GM03348 (cell line): Measurements from ENCODE around the gene BGN.

ENCODE experiments used
- DNase-seq: peaks from one replicate; pipeline ENCODE4 v3.0.0; 2012; ENCODE audit warnings: low spot score

Gene BGN

DNA sequence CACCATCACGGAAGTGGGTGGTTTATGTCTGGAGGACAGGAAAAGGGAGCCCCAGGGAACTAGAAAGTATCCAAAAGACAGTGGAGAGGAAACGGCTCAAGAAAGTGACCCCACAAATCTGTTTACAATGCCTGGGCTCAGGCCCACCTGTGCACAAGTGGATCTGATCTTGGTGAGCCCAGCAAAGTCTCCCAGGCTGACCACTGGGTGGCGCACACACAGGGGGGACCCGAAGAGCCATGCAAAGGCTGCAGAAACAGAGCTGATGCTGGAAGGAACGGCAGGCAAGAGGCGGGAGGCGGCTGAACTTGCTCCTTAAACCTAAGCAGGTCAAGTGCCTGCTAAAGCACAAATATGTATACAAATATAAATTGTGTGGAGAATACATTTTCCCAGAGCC lies 34.0 kb upstream of the BGN start:
- peak; percentile 57 for DNase-seq

DNA sequence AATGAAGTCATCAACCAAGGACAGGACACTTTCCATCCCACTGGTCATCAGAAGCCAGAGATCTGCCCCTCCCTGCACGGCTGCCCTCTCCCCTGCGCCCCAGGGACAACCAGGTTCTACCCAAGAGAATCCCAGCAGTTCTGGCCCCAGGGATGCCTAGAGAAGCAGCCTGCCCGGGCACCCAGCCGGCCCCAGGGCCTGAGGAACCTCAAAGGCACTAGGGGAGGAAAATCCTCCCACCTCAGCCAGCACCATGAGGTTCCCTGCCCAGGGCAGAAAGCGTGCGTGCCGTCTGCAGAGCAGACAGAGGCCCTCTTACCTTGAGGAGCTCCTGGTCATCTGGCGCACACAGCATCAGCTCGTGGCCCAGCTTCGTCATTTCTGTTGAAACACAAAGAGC lies 32.5 kb upstream of the BGN start:
- no peak for DNase-seq

DNA sequence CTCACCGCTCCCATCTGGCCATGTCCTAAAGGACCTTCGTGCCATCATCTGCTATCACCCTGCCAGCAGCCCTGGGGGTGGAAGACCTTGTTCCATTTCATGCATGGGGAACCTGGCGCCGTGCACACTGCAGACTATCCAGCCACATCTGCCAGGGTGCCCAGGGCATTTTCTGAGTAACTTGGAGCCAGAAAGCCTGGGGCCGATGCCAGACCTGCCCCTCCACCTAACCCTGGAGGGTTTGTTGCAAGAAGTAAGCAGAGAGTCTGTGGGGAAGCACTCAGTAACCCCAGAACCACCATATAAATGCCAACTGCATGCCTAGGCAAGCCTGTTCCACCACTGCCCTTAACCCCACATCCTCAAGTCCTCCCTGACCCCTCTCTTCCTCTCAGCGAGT lies 31.7 kb upstream of the BGN start:
- DNase-seq, result no peak

DNA sequence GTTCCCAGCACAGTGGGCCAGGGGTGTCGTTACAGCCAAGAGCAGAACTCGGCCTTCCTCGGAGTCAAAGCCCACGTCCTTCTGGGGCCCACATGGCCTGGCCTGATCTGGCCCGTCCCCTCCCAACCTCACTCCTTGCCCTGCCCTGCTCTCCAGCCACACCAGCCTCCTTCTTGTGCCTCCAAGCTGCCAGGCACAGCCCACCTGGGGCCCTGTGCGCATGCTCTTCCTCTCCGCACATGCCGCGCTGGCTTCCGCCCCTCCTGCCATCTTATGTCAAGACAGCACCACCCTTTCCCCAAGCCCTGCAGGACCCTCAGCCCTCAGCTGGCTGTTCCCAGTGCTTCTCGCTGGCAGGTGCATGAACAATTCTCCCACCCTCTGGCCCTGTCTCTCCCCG lies 31.2 kb upstream of the BGN start:
- DNase-seq, result no peak

DNA sequence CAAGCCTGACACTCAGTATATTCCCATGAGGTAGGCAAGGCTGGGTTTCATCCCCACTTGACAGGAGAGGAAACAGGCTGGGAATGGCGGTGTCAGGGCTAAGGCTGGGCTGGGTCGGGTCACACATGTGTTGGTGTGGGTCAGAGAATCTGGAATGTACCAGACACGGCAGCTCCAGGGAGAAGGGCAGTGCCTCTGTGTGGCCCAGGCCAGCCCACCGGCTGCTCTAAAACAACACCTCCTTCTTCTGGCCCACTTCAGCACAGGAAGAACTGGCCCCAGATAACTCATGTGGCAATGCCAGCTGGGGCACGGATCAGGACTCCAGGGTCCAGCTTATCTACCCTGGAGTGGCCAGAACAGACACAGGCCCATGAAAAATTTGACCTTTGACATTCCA lies 30.7 kb upstream of the BGN start:
- no peak for DNase-seq

DNA sequence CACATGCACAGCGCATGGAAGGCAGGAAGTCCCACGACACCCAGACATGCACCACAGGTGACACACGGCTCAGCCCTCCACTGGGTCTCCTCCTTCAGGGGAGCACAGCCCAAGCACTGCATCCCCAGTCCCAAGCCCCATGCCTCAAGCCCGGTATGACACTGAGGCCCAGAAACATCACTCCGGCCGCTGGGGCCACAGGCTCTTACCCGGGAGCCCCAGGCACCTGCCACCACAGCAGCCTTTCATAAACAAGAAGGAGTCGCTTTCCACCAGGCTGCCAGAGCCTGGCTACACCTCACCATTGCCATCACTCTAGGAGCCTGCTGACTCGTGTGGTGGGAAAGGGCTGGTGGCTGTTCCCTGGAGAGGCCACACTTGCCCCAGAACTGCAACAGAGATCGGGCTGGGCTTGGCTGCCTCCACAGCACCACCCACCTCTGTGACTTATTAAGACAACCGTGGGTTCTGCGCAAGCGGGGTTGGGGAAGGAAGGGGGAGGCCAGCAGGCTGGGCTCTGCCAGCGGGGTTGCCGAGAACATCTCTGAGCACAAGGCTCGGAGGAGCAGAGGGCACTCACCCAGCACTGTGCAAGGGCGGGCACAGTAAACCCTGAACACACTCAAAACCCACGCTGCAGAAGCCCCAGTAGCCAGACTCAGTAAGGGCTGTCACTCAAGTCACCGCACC lies 28.9 kb upstream of the BGN start:
- DNase-seq, result no peak

DNA sequence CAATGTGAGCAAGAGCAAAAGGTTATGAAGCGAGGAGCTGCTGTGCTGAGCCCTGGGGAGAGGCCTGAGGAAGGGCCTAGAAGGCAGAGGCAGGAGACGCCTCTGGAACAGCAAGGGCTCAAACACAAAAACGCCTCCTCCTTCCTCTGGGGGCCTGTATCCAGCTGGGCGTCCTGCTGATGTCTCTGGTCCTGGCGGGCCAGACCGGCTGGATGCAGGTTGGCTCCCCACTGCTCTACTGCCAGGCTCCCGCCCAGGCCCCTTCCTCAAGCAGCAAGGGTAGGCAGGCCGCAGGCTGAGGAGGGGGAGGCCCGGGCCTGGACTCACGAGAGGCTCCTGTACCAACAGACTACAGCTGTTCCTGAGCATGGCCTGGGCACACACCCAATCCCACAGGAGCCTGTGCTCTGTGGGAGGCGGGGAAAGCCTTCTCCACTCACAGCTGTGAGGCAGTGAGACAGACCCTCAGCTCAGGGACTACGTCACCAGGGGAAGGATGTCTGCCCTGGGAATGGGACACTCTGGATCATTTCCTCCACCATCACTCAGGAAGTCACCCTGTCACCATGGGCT lies 26.7 kb upstream of the BGN start:
- DNase-seq, result no peak

DNA sequence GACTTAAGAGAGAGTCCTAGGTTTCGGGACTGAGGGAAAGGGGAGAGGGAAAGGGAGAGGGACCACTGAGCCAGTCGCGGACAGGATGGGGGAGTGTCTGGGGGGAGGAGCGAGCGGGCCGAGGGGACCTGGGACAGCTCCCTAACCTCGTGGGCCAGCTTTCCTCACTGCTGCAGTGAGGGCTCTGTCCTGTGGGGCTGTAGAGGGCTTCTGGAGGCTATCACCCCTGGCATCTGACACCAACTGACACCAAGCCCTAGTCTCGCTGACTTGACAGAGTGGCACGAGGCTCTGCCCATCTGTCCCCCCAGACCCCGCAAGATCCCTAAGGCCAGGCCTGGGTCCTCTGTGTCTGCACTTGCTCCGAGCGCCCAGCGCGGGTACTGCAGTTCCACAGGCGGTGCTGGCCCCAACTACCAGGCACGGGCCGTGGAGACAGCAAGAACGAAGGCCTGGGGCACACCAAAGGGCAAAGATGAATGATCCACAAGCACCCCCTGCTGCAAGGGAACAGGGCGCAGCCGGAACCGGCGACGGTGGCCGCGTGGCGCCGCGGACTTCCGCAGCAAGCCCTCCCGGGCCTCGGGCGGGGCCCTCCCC lies 24.9 kb upstream of the BGN start:
- peak; percentile 45 for DNase-seq

DNA sequence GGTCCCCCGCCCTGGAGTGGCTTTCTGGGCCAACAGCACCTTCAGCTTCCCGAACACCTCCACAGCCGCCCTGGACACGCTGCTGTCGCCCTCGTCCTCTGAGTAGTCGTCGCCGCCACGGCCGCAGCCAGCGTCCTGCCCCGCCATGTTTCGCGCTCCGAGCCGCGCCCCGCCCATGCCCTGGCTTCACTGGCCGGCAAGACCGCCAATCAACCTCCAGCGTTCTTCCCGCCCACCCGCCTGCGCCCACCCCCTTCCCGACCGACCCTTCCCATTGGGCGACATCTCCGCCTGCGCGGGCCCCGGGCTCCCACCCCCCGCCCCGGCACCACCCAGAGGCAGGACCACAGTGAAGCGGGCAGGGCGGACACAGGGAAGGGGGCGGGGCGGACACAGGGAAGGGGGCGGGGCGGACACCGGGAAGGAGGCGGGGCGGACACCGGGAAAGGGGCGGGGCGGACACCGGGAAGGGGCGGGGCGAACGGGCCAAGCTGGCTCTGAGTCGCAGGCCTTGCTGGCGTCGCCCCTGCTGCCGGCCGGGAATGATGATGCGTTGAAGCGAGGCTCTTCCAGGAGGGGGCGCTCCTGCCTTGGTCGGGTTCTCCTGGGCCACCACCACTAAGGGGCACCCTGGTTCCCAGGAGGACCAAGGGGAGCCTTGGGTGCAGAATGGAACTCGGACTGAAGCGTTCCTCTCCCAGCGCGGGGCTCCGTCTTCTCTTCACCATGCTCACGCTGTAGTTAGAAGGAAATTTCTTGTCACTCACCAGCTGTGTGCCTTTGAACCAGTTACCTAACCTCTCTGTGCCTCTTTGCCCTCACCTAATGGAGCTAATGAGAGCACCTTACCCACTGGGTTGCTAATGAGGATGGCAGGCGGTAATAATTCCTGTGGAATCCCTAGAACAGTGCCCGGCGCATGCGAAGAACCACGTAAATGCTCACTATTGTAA lies 24.1 kb upstream of the BGN start, which contains the start of gene HAUS7:
Gene HAUS7 (minus strand): TSS at position 166 of the 953 bp plus-strand sequence. CDS start 19 bp downstream, at position 147.
- peak; percentile 96 for DNase-seq

DNA sequence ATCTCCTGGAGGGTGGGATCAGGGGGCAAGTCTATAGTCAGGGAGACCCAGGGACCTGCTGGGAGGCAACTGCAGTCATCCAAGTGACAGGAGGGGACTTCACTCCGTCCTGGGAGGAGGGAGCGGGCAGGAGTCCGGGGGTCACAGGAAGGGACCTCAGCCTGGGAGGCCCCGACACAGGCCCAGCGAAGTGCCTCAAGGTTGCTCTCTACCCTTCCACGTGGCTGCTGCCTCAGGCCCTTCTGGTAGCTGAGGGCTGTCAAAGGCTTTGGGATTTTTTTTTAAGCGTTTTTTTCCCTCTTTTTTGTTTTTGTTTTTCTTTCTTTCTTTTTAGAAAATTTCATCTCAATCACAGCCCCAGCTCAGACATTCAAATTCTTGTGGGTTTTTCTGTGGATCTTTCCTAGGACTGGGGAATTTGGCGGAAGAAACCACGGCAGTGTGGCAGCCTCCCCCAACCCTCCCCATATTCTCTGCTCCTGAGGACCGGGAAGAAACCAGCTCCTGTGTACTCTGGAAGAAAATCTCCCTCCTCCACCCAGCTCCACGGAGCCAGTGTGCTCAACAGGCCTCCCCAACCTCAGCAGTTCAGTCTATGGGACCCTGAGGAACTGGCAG lies 23.0 kb upstream of the BGN start:
- DNase-seq, result peak; percentile 43

DNA sequence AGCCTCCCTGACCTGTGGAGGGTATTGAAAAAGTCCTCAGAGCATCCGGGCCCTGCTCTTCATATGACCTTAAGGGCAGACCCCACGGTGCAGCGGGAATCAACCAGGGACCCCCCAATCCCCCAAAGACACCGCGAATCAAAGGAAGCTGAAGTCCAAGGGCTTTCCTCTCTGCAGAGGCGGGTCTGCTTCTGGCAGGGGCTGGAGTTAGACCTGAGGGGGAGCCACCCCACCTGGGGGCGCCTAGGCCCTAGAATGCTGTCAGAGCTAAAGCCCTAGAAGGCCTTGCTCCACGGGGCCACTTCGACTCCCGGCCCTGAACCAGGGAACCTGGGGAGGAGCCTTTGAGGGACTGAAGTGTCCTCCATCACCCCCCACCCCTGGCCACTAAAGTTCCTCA lies 21.7 kb upstream of the BGN start:
- no peak for DNase-seq

DNA sequence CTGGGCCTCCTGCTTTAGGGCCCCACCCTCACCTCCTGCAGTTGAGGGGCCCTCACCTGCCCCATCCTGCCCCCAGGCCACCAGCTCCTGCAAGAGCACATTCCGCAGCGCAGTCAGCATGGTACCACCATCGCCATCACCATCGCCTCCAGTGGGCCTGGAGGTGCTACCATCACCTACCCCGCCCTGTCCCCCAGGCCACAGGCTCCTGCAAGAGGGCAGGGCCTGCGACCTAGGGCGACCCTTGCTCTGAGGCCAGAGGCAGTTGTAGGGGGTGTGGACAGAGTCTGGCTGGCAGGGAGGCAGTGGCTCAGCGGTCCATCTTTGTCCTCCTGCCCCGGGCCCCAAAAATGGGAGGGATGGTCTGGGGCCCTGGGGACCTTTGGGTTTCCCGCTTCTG lies 20.5 kb upstream of the BGN start:
- DNase-seq, result no peak

DNA sequence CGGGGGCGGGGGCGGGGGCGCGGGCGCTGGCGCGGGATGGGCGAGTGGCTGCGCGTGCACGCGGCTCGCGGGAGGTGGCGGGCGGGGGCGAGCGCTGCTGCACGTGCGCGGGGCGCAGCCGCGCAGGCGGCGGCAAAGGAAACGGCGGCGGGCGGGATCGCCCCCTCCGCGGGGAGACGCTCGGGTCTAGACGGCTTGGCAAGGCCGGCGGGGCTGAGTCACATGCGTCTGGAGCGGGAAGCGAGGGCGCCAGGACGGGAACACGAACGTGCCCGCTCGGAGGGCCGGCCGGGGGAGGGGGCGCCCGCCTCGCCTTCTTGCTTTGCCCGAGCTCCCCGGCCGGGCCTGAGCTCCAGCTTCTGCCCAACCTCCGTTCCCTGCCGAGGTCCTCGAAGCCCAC lies 20.1 kb upstream of the BGN start:
- DNase-seq, result peak; percentile 80

DNA sequence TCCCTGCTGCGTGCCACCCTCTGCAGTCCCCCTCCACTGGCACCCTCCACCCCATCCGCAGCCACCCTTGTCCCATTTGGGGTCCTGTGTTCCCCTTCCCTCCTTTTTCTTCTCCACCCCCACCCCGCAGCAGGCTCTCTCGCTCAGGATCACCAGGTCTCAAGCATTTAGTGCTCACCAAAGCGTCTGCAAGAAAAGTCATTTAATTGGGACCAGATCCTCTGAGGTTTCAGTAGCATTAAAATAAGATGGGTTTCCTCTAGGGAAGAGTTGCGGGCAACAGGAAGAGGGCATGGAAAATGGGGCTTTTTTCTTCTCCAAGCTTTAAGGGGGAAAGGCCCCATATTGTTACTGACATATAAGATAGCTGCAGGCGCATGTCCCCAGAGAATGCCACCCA lies 19.5 kb upstream of the BGN start:
- no peak for DNase-seq

DNA sequence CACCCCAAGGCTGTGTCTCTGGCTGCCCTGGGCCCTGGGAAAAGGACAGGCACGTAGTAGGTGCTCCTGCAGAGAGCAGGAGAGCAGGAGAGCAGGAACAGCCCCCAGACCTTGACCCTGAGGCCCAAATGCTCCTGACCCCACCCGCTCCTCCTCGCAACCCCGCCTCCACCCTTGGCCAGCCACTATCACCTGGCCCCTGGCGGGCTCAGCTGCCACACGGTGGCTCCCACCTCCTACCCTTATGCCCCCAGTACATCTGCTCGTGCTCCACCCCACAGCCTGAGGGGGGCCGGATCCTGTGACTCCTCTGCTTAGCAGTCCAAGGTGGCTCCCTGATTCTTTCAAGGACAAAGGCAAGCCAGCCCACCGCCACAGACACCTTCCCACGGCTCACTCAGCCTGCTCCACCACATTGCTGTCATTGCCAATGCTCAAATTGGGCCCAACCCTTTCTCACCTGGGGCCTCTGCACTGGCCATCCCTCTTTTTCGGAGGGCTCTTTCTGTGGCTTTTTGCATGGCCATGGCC lies 19.0 kb upstream of the BGN start:
- no peak for DNase-seq

DNA sequence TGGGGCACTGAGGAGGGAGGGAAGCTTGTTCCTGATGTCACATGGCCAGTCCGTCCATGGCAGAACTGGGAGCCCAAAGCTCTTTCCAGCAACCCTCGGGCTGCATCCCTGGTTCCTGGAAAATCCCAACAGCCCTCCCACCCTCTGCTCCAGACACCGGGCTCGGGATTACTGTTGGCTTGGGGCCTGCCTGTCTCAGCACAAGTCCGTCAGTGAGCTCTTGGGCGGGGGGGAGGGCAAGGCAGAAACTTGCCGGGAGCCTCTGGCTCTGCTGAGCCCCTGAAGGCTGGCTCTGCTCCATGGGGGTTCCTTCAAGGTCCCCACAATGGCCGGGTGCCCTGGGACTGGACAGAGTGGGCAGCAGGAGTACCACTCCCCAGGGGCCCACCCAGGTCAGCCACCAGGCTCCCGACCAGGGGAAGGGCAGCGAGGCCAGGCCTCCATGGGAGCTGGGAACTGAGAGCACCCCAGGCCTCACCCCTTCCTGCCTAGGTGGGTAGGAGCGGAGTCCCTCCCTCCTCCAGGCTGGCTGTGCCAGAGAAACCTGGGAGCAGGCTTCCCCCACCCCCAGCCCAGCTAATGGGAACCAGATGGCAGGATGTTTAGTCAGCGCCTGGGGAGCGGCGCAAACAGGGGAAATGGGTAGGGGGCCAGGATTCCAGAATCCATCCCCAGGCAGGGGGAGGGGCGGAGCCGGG lies 18.0 kb upstream of the BGN start:
- peak; percentile 75 for DNase-seq

DNA sequence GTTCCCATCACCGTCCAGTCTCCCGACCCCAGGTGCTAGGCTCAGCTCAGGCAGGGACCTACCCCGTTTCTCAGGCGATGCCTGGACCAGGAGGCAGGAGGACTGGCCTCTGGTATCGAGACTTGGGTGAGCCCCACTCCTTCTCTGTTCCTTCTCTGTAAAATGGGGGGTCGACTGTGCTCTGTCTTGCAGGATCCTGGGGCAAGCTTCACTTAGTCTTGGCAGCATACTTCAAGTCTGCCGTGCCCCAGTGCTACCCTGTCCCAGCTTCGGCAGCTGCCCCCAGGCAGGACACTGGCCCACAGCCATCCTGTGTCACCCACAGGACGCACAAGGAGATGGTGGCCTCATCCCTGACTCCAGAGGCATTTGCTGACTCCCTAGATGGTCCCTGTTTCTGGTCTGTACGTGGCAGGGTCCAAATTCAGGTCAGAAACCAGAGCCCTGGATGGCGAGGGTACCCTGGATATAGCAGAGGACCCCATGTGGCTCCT lies 17.4 kb upstream of the BGN start:
- DNase-seq, result no peak

DNA sequence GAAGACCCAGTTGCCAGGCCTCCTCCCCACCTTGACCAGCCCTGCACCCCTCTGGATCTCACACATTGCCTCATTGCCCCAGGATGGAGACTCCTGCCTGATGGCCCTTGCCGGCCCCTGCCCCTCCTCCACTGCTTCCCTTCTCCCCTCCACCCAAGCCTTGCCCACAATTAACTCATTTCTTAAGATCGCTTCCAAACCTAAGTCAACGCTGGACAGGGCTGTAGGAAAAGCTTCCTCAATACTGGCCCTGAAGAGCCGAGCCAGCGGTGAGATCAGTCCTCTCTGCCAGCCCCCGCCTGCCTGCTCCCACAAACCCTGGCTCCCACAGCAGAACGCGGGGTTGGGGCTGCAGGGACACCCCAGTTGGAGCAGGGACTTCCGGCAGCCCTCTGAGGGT lies 16.9 kb upstream of the BGN start:
- DNase-seq, result peak; percentile 52

DNA sequence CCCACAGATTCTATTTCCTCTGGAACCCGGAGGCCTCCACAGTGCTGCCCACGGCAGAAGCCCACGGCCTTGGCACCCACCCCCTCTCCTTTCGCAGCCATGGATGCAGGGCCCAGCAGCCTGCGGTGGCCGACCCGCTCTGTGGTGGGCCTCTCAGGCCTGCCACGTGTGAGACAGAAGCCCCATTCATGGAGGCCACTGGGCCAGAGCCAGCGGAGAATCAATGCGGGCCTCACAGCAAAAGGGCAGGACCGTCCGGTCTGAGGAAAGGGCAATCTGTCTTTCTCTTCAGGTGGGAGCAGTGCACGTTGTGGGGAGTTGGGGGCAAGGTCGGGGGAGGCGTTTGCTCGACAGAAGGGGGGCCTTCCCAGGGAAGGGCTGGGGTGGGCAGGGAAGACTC lies 16.0 kb upstream of the BGN start:
- no peak for DNase-seq

DNA sequence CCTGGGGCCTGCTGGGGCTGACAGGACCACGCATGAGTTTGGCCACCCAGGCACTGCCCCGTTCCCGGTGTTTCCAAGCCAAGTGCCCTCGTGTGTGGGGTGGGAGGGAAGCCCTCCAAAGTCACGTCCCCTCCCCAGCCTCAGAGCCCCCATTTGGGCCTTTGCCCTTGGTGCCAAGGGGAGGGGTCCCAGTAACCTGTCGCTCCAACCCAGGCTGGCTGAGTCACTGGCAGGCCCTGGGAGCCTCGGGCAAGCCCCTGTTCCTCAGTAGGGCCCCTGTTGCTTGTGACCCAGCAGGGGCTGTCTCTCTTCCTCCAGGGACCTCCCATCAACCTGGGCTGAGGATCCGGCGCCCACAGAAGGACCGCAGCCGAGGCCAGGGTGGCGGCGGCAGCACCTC lies 13.7 kb upstream of the BGN start:
- no peak for DNase-seq

DNA sequence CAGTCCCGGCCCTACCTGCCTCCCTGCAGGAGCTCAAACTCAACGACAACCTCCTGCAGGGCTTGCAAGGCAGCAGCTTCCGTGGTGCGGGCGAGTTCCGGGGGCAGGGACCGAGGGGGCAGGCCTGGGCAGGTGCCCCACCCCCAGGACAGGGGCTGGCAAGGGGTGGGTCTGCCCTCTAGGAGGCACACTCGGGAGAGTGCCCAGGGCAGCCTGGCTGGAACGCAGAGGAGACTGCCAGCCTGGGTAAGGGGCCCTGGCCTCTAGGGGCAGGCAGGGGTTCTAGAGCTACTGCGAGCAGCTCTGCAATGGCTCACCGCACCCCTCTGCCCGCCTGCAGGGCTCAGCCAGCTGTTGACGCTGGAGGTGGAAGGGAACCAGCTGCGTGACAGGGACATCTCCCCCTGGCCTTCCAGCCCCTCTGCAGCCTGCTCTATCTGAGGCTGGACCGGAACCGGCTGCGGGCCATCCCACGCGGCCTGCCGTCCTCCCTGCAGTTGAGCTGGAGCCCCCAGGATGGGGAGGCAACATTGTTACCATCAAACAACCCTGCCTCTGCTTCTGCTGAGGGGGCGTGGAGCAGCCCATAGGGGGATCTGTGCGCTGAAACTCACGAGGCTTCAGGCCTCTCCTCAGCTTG lies 12.3 kb upstream of the BGN start:
- no peak for DNase-seq
